ENCODE measurements around the gene TP53I11.

- no peak for TF ChIP-seq CTCF (IDR thresholded peaks at IDR 0.05)
- TF ChIP-seq EP300 (IDR thresholded peaks at IDR 0.05): no peak
- TF ChIP-seq POLR2A (IDR thresholded peaks at IDR 0.05): no peak
Observed at GRCh38 chr11:44948155-44948554, 2.5 kb downstream of the TP53I11 start.

All from suprapubic skin (tissue), 3 donors.